A549 (cell line): ENCODE data around the gene ALDH3B1. TPM values are rescaled to one million over a fixed set of nuclear protein-coding genes. Genes with fewer than 3 reads are reported as not detected.

ENCODE experiments used
- ATAC-seq, 2 experiments: fragments of 200-7000 bp in 1 of 2; fragments of >200 bp in 1 of 2; cut with Nextera tagmentation in 1 of 2; cut with Tn5 transposase in 1 of 2; 3 replicates each; pipeline versions ENCODE4 v1.8.0 to v1.9.1; 2018 to 2020; ENCODE audit warnings: mild to moderate bottlenecking in 1 of 2, moderate library complexity in 1 of 2
- CTCF ChIA-PET: fragments of 300-600 bp; sonication (Branson Sonifier 250); formaldehyde crosslinking; extraction: SDS; loops from one replicate; lab custom pipeline; 2021; ENCODE audit warnings: antibody characterized with exemption, inconsistent platforms; lab: Yijun Ruan, JAX
- POLR2A ChIA-PET: fragments of 350-600 bp; formaldehyde crosslinking; extraction: SDS; loops from one replicate; lab custom pipeline; 2021; ENCODE audit warnings: antibody characterized with exemption, inconsistent platforms; lab: Yijun Ruan, JAX
- DNase-seq, 2 experiments: peaks; one replicate each; pipeline versions ENCODE4 v3.0.0 to v3.0.0-alpha.2; 2011 to 2016; ENCODE audit warnings: low read depth in 1 of 2, low spot score in 1 of 2
- FAIRE-seq: peaks from 2 replicates; lab custom pipeline; 2011; peaks lifted over from hg19 to GRCh38; lab: Jason Lieb, UNC
- H3K27ac ChIP-seq, 2 experiments: fragments of >200 bp; sonication (Bioruptor Twin); formaldehyde crosslinking; 3 replicates each; pipeline ENCODE4 v1.5.1; 2016 to 2017
- H3K4me1 ChIP-seq: fragments of >200 bp; sonication (Bioruptor Twin); formaldehyde crosslinking; 3 replicates; pipeline ENCODE4 v1.6.1; 2016
- H3K4me2 ChIP-seq: fragments of >200 bp; sonication (Bioruptor Twin); formaldehyde crosslinking; 3 replicates; pipeline ENCODE4 v1.6.1; 2016
- H3K4me3 ChIP-seq: fragments of >200 bp; sonication (Bioruptor Twin); formaldehyde crosslinking; 3 replicates; pipeline ENCODE4 v1.5.1; 2016
- H3K9me3 ChIP-seq: fragments of >200 bp; sonication (Bioruptor Twin); formaldehyde crosslinking; 3 replicates; pipeline ENCODE4 v1.6.1; 2016
- ATOH8 ChIP-seq: fragments of 250-450 bp; sonication (Bioruptor Pico); IDR thresholded peaks from 2 replicates; pipeline ENCODE4 v1.5.0; 2020; ENCODE audit warnings: low read depth, mild to moderate bottlenecking, moderate library complexity
- BCL3 ChIP-seq: fragments of >200 bp; sonication (Bioruptor Twin); formaldehyde crosslinking; IDR thresholded peaks from 3 replicates; pipeline ENCODE4 v1.6.1; 2016
- BHLHE40 ChIP-seq: IDR thresholded peaks from 2 replicates; pipeline ENCODE4 v1.6.1; 2012; ENCODE audit warnings: low read depth, low read length, inconsistent platforms
- CBX2 ChIP-seq: fragments of 200-600 bp; sonication (generic); IDR thresholded peaks from 2 replicates; pipeline ENCODE4 v1.6.1; 2016; ENCODE audit warnings: low read depth, mild to moderate bottlenecking, borderline replicate concordance
- CEBPB ChIP-seq, 2 experiments: fragments of >200 bp in 1 of 2; sonication (Bioruptor Twin) in 1 of 2; formaldehyde crosslinking in 1 of 2; IDR thresholded peaks; 2 replicates each; pipeline ENCODE4 v1.6.1; 2012 to 2016
- CHD2 ChIP-seq: fragments of 150-350 bp; IDR thresholded peaks from 2 replicates; pipeline ENCODE4 v1.6.1; 2014; ENCODE audit warnings: low read length; ENCODE audit not compliant: partially characterized antibody
- E2F6 ChIP-seq: IDR thresholded peaks from 2 replicates; pipeline ENCODE4 v1.6.1; 2012; ENCODE audit warnings: low read depth, borderline replicate concordance
- EHF ChIP-seq: fragments of 250-450 bp; sonication (Bioruptor Pico); IDR thresholded peaks from 2 replicates; pipeline ENCODE4 v1.5.0; 2020; ENCODE audit warnings: mild to moderate bottlenecking
- ELK1 ChIP-seq: fragments of 150-350 bp; IDR thresholded peaks from 2 replicates; pipeline ENCODE4 v1.6.1; 2014; ENCODE audit warnings: low read depth, mild to moderate bottlenecking, low read length
- EP300 ChIP-seq, 2 experiments: fragments of >200 bp; sonication (Bioruptor Twin); formaldehyde crosslinking; IDR thresholded peaks; 2 replicates in 1 of 2; 3 replicates in 1 of 2; pipeline ENCODE4 v1.6.1; 2016 to 2017
- FOSL2 ChIP-seq, 2 experiments: fragments of 450-650 bp in 1 of 2; fragments of >200 bp in 1 of 2; sonication (Bioruptor Twin) in 1 of 2; formaldehyde crosslinking; IDR thresholded peaks; 2 replicates each; pipeline versions ENCODE4 v1.5.0 to v1.6.1; 2016 to 2020; ENCODE audit warnings: mild to moderate bottlenecking in 1 of 2, moderate library complexity in 1 of 2
- GATA3 ChIP-seq: IDR thresholded peaks from 2 replicates; pipeline ENCODE4 v1.6.1; 2012; ENCODE audit warnings: borderline replicate concordance
- HOXA7 ChIP-seq: fragments of 250-450 bp; sonication (Bioruptor Pico); IDR thresholded peaks from 2 replicates; pipeline ENCODE4 v1.5.0; 2020; ENCODE audit warnings: mild to moderate bottlenecking, moderate library complexity
- HOXB13 ChIP-seq: fragments of 250-450 bp; sonication (Bioruptor Pico); IDR thresholded peaks from 2 replicates; pipeline ENCODE4 v1.5.0; 2020; ENCODE audit warnings: low read depth, mild to moderate bottlenecking, moderate library complexity
- HOXB5 ChIP-seq: fragments of 250-450 bp; sonication (Bioruptor Pico); IDR thresholded peaks from 2 replicates; pipeline ENCODE4 v1.5.0; 2020; ENCODE audit warnings: mild to moderate bottlenecking, moderate library complexity
- JUN ChIP-seq, 2 experiments: fragments of >200 bp; sonication (Bioruptor Twin); formaldehyde crosslinking; IDR thresholded peaks; 2 replicates in 1 of 2; 3 replicates in 1 of 2; pipeline ENCODE4 v1.6.1; 2016 to 2017
- JUNB ChIP-seq: fragments of >200 bp; sonication (Bioruptor Twin); formaldehyde crosslinking; IDR thresholded peaks from 2 replicates; pipeline ENCODE4 v1.6.1; 2016
- MAX ChIP-seq: IDR thresholded peaks from 2 replicates; pipeline ENCODE4 v1.6.1; 2012
- MAZ ChIP-seq: fragments of 150-350 bp; IDR thresholded peaks from 2 replicates; pipeline ENCODE4 v1.6.1; 2014; ENCODE audit warnings: antibody characterized with exemption, low read depth, low read length, borderline replicate concordance
- MYC ChIP-seq: IDR thresholded peaks from 2 replicates; pipeline ENCODE4 v1.6.1; 2012; ENCODE audit warnings: mild to moderate bottlenecking, inconsistent platforms, low read length, improper control_type of control experiment, borderline replicate concordance
- PBX3 ChIP-seq: IDR thresholded peaks from 2 replicates; pipeline ENCODE4 v1.6.1; 2012
- PHF8 ChIP-seq: fragments of 200-600 bp; sonication (generic); IDR thresholded peaks from 2 replicates; pipeline ENCODE4 v1.6.1; 2016; ENCODE audit warnings: low read depth, mild to moderate bottlenecking, antibody characterized with exemption, moderate library complexity, borderline replicate concordance
- POLR2A ChIP-seq: IDR thresholded peaks from 2 replicates; pipeline ENCODE4 v1.6.1; 2012; ENCODE audit warnings: mild to moderate bottlenecking, low read length
- RARB ChIP-seq: fragments of 250-450 bp; sonication (Bioruptor Pico); IDR thresholded peaks from 2 replicates; pipeline ENCODE4 v1.8.0; 2021; ENCODE audit warnings: mild to moderate bottlenecking, moderate library complexity
- RCOR1 ChIP-seq: fragments of 150-350 bp; IDR thresholded peaks from 2 replicates; pipeline ENCODE4 v1.6.1; 2014; ENCODE audit warnings: antibody characterized with exemption, low read length, low read depth
- RFX5 ChIP-seq: fragments of 450-650 bp; IDR thresholded peaks from 2 replicates; pipeline ENCODE4 v1.7.1; 2014; ENCODE audit warnings: antibody characterized with exemption, mild to moderate bottlenecking, moderate library complexity
- RNF2 ChIP-seq: fragments of 200-600 bp; sonication (generic); IDR thresholded peaks from 2 replicates; pipeline ENCODE4 v1.6.1; 2016; ENCODE audit warnings: low read depth, mild to moderate bottlenecking, antibody characterized with exemption, moderate library complexity, borderline replicate concordance
- SMC3 ChIP-seq: fragments of >200 bp; sonication (Bioruptor Twin); formaldehyde crosslinking; IDR thresholded peaks from 3 replicates; pipeline ENCODE4 v1.6.1; 2018; ENCODE audit warnings: inconsistent platforms
- TFCP2L1 ChIP-seq: fragments of 250-450 bp; sonication (Bioruptor Pico); IDR thresholded peaks from 2 replicates; pipeline ENCODE4 v1.5.0; 2021; ENCODE audit warnings: mild to moderate bottlenecking
- TP53 ChIP-seq: fragments of 250-450 bp; sonication (Bioruptor Pico); IDR thresholded peaks from 2 replicates; pipeline ENCODE4 v1.5.0; 2021; ENCODE audit warnings: mild to moderate bottlenecking, moderate library complexity
- USF2 ChIP-seq: fragments of 450-650 bp; IDR thresholded peaks from 2 replicates; pipeline ENCODE4 v1.6.1; 2014; ENCODE audit warnings: antibody characterized with exemption
- ZNF302 ChIP-seq: fragments of 250-450 bp; sonication (Bioruptor Pico); IDR thresholded peaks from 2 replicates; pipeline ENCODE4 v1.9.0; 2021; ENCODE audit warnings: inconsistent platforms, mild to moderate bottlenecking, moderate library complexity
- WGBS: methylation state at CpG from one replicate; pipeline ENCODE4 v1.1.6; 2017; ENCODE audit errors: missing lambda C conversion rate; 5-methylcytosine and 5-hydroxymethylcytosine counted together
- polyA minus RNA-seq: library from RNA; depleted of rRNA, polyadenylated mRNA; stranded (reverse); fragments of >200 nt; gene quantifications from 2 replicates; pipeline ENCODE4 v1.2.3, GENCODE V29; 2011; rRNA and poly(A)+ RNA removed
- polyA plus RNA-seq, 4 experiments: library from polyadenylated mRNA; depleted of rRNA in 3 of 4; stranded (reverse); fragments of >200 nt; fragmentation: RNase III in 1 of 4; extraction: RNeasy Plus Mini Kit Qiagen cat#74134 plus additional on column Dnase treatment in 1 of 4; gene quantifications; 2 replicates in 3 of 4; 3 replicates in 1 of 4; pipeline ENCODE4 v1.2.3, GENCODE V29; 2011 to 2017

The ALDH3B1 gene
- polyA plus RNA-seq (2011; rRNA removed): 109 and 130 TPM in 2 replicates
- polyA plus RNA-seq (2012; cell fraction: cytosol; rRNA removed): 155 and 214 TPM in 2 replicates
- polyA plus RNA-seq (2012; cell fraction: nucleus; rRNA removed): 236 and 305 TPM in 2 replicates
- 93.7 to 104 TPM (median 94.4 TPM) in 3 replicates for polyA plus RNA-seq (2017; fragmentation: RNase III; extraction: RNeasy Plus Mini Kit Qiagen cat#74134 plus additional on column Dnase treatment)
- 46.0 and 65.0 TPM in 2 replicates for polyA minus RNA-seq

- Histone ChIP-seq H3K27ac (peak within 1 kb of the TSS; percentile 99 to 100), H3K4me1 (peaks cover 74% of the 10 kb centered on the region)
- WGBS: 1% methylated on average over 26 of the region's 33 CpGs
- TF ChIP-seq CEBPB (IDR thresholded peaks at IDR 0.05) (peak; percentile 71 to 91), E2F6 (peak; percentile 88), HOXA7 (CRISPR knock-in tag) (peak; percentile 67; the same call in 1 of the 2 replicates), RFX5 (no peak; the same call in 1 of the 2 replicates), CHD2 (peak; percentile 38), MAZ (peak; percentile 46; the same call in 1 of the 2 replicates), GATA3 (peak; percentile 60), PBX3 (peak; percentile 69; the same call in 1 of the 2 replicates), HOXB13 (CRISPR knock-in tag) (peak; percentile 77), RNF2 (no peak), SMC3 (no peak; the same call in 2 of the 3 replicates), USF2 (peak; percentile 11; the same call in 1 of the 2 replicates), ELK1 (no peak), TP53 (CRISPR knock-in tag) (peak; percentile 26; the same call in 1 of the 2 replicates), TFCP2L1 (CRISPR knock-in tag) (peak; percentile 57; the same call in 1 of the 2 replicates), JUNB (no peak), CBX2 (no peak), EP300 (IDR thresholded peaks at IDR 0.05) (peak in 1 of 2 experiments; percentile 78; a peak in 3 of 5 replicates), PHF8 (peak; percentile 56; the same call in 1 of the 2 replicates), MAX (peak; percentile 98), FOSL2 (IDR thresholded peaks at IDR 0.05) (no peak), FOSL2 (CRISPR knock-in tag; IDR thresholded peaks at IDR 0.05) (no peak; the same call in 1 of the 2 replicates), MYC (peak; percentile 82), EHF (CRISPR knock-in tag) (peak; percentile 77), POLR2A (peak; percentile 85), ATOH8 (peak; percentile 66), RCOR1 (no peak), BHLHE40 (0 out of 2 replicates have a peak, but pooled peaks have one; percentile 38), JUN (IDR thresholded peaks at IDR 0.05) (peak; percentile 74 to 99; a peak in 4 of 5 replicates), ZNF302 (CRISPR knock-in tag) (0 out of 2 replicates have a peak, but pooled peaks have one; percentile 16), RARB (CRISPR knock-in tag) (peak; percentile 56), HOXB5 (CRISPR knock-in tag) (peak; percentile 93), BCL3 (peak; percentile 86; the same call in 2 of the 3 replicates)
These were observed at the start of gene ALDH3B1 for GRCh38 chr11:68010090-68011041. ALDH3B1 (plus strand) TSS chr11:68010327; CDS start chr11:68015298, 4,971 bp downstream.

More at GRCh38 chr11:68010090-68011041, at the start of gene ALDH3B1:
- H3K4me3 ChIP-seq: peak within 1 kb of the TSS; percentile 66
- peak; percentile 81 to 97 for DNase-seq
- ATAC-seq: peak; percentile 32 to 59
- ChIA-PET POLR2A (interaction anchor here (0.5 to 3.1 kb wide), 15 partner anchors 9 to 636 kb away, joined by 3 to 22 read pairs (median 5); partner anchors contain the start of genes CLCF1, NDUFS8 and TCIRG1), CTCF (interaction anchor here (0.6 to 10.7 kb wide), 15 partner anchors 14 to 199 kb away, joined by 3 to 204 read pairs (median 4); partner anchors contain the start of genes NDUFS8 and TCIRG1)
- FAIRE-seq: peak; percentile 51
- peak within 1 kb of the TSS; percentile 96 for H3K4me2 ChIP-seq
- H3K9me3 ChIP-seq: no peaks in the 10 kb centered on the region
